GM12878 (cell line): ENCODE data around the gene PPP1CC. TPM values are rescaled to one million over a fixed set of nuclear protein-coding genes. Genes with fewer than 3 reads are reported as not detected.

Source experiments
- ASH2L ChIP-seq: fragments of 300-600, 200-600 bp; sonication (generic); IDR thresholded peaks from 2 replicates; pipeline ENCODE4 v1.6.1; 2017; ENCODE audit warnings: low read depth, mild to moderate bottlenecking, borderline replicate concordance
- BACH1 ChIP-seq: fragments of 450-650 bp; IDR thresholded peaks from 2 replicates; pipeline ENCODE4 v1.6.1; 2017; ENCODE audit warnings: mild to moderate bottlenecking, borderline replicate concordance
- ETV6 ChIP-seq, 2 experiments: fragments of 450-650 bp in 1 of 2; IDR thresholded peaks in 1 of 2; conservative IDR thresholded peaks in 1 of 2; 2 replicates each; pipeline ENCODE4 v1.6.1; 2014; ENCODE audit warnings: antibody characterized with exemption in 1 of 2, borderline replicate concordance in 1 of 2, low read depth in 1 of 2, mild to moderate bottlenecking in 1 of 2, moderate library complexity in 1 of 2
- HCFC1 ChIP-seq: fragments of 150-350 bp; IDR thresholded peaks from 2 replicates; pipeline ENCODE4 v1.6.1; 2014; ENCODE audit warnings: low read length
- LARP7 ChIP-seq: fragments of 450-650 bp; IDR thresholded peaks from 2 replicates; pipeline ENCODE4 v1.6.1; 2017; ENCODE audit warnings: mild to moderate bottlenecking
- MYC ChIP-seq: IDR thresholded peaks from 2 replicates; pipeline ENCODE4 v1.6.1; 2011; ENCODE audit warnings: mild to moderate bottlenecking, low read length, moderate library complexity, inconsistent platforms; ENCODE audit not compliant: insufficient read depth, insufficient replicate concordance, insufficient read length, severe bottlenecking
- PAX8 ChIP-seq: fragments of 450-650 bp; IDR thresholded peaks from 2 replicates; pipeline ENCODE4 v1.6.1; 2017; ENCODE audit warnings: mild to moderate bottlenecking, moderate library complexity
- POLR2AphosphoS5 ChIP-seq: IDR thresholded peaks from 2 replicates; pipeline ENCODE4 v1.6.1; 2011; ENCODE audit warnings: mild to moderate bottlenecking, low read length, inconsistent platforms
- SREBF2 ChIP-seq: IDR thresholded peaks from 2 replicates; pipeline ENCODE4 v1.6.1; 2012; ENCODE audit warnings: mild to moderate bottlenecking, low read length
- TCF7 ChIP-seq: IDR thresholded peaks from 2 replicates; pipeline ENCODE4 v1.6.1; 2014; ENCODE audit warnings: antibody characterized with exemption, borderline replicate concordance
- ZNF24 ChIP-seq: fragments of 450-650 bp; IDR thresholded peaks from 2 replicates; pipeline ENCODE4 v1.6.1; 2017; ENCODE audit warnings: antibody characterized with exemption, mild to moderate bottlenecking
- polyA plus RNA-seq, 11 experiments: library from polyadenylated mRNA; depleted of rRNA in 4 of 11; unstranded in 6 of 11; stranded (reverse) in 5 of 11; fragments of >200 nt; fragmentation: Nextera tagmentation in 4 of 11; fragmentation: Illumina TruSeq in 1 of 11; extraction: Ambion mirVana in 4 of 11; extraction: Trizol in 1 of 11; gene quantifications; 1 replicate in 1 of 11; 2 replicates in 10 of 11; pipeline versions ENCODE4 v1.2.1 to v1.2.3, GENCODE V29; 2011 to 2016; ENCODE audit warnings: inconsistent platforms in 2 of 11, missing spikeins in 2 of 11, low read depth in 1 of 11
- total RNA-seq, 4 experiments: library from RNA; depleted of rRNA in 3 of 4; stranded (reverse); fragments of >200 nt in 3 of 4; fragmentation: Illumina TruSeq in 1 of 4; extraction: Trizol in 1 of 4; gene quantifications; 2 replicates each; pipeline versions ENCODE4 v1.2.1 to v1.2.3, GENCODE V29; 2013 to 2021
- TF ChIP-seq, protein P1 (sequence below): fragments of 450-650 bp; IDR thresholded peaks from 2 replicates; pipeline ENCODE4 v1.6.1; 2017; ENCODE audit warnings: mild to moderate bottlenecking, moderate library complexity
- TF ChIP-seq, protein P2 (sequence below): fragments of 450-650 bp; IDR thresholded peaks from 2 replicates; pipeline ENCODE4 v1.6.1; 2018; ENCODE audit warnings: borderline replicate concordance, mild to moderate bottlenecking; ENCODE audit not compliant: partially characterized antibody
- TF ChIP-seq, protein P3 (sequence below): IDR thresholded peaks from 2 replicates; pipeline ENCODE4 v1.6.1; 2012; ENCODE audit warnings: mild to moderate bottlenecking, low read depth, low read length
- TF ChIP-seq, protein P4 (sequence below): fragments of 450-650 bp; IDR thresholded peaks from 2 replicates; pipeline ENCODE4 v1.6.1; 2014; ENCODE audit warnings: mild to moderate bottlenecking
- TF ChIP-seq, protein P5 (sequence below): fragments of 450-650 bp; formaldehyde crosslinking; IDR thresholded peaks from 2 replicates; pipeline ENCODE4 v1.4.0; 2022; ENCODE audit warnings: mild to moderate bottlenecking, moderate library complexity

Gene PPP1CC
- total and polyA plus RNA-seq, 10 of the 15 experiments (the other 5 are each of a cell fraction or from before 2014, with no cell fraction given): 64.4 to 279 (median 157) TPM

DNA sequence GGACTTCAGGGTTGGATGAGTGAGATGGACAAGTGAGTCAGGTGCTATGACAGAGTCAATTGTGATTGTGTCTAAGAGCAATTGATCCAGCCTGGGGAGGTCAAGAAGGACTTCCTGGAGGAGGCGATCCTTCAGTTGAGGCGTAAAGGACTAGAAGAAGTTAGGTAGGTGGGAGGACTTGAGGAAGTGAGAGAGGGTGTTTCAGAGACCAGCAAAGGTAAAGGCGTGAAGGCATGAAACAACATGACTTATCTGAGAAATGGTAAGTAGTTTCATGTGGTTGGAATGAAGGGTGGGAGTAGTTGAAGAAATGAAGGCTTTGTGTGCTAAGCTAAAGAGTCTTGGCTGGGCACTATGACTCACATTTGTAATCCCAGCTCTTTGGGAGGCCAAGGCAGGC is 48.9 kb upstream of the PPP1CC start (continued):
- TF ChIP-seq TCF7: no peak
- TF ChIP-seq PAX8: no peak
- TF ChIP-seq, protein P1, sequence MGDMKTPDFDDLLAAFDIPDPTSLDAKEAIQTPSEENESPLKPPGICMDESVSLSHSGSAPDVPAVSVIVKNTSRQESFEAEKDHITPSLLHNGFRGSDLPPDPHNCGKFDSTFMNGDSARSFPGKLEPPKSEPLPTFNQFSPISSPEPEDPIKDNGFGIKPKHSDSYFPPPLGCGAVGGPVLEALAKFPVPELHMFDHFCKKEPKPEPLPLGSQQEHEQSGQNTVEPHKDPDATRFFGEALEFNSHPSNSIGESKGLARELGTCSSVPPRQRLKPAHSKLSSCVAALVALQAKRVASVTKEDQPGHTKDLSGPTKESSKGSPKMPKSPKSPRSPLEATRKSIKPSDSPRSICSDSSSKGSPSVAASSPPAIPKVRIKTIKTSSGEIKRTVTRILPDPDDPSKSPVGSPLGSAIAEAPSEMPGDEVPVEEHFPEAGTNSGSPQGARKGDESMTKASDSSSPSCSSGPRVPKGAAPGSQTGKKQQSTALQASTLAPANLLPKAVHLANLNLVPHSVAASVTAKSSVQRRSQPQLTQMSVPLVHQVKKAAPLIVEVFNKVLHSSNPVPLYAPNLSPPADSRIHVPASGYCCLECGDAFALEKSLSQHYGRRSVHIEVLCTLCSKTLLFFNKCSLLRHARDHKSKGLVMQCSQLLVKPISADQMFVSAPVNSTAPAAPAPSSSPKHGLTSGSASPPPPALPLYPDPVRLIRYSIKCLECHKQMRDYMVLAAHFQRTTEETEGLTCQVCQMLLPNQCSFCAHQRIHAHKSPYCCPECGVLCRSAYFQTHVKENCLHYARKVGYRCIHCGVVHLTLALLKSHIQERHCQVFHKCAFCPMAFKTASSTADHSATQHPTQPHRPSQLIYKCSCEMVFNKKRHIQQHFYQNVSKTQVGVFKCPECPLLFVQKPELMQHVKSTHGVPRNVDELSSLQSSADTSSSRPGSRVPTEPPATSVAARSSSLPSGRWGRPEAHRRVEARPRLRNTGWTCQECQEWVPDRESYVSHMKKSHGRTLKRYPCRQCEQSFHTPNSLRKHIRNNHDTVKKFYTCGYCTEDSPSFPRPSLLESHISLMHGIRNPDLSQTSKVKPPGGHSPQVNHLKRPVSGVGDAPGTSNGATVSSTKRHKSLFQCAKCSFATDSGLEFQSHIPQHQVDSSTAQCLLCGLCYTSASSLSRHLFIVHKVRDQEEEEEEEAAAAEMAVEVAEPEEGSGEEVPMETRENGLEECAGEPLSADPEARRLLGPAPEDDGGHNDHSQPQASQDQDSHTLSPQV: no peak
- TF ChIP-seq MYC: no peak
- no peak for TF ChIP-seq HCFC1
- no peak for TF ChIP-seq LARP7
- no peak for TF ChIP-seq SREBF2
- no peak for TF ChIP-seq ASH2L
- TF ChIP-seq, protein P2, sequence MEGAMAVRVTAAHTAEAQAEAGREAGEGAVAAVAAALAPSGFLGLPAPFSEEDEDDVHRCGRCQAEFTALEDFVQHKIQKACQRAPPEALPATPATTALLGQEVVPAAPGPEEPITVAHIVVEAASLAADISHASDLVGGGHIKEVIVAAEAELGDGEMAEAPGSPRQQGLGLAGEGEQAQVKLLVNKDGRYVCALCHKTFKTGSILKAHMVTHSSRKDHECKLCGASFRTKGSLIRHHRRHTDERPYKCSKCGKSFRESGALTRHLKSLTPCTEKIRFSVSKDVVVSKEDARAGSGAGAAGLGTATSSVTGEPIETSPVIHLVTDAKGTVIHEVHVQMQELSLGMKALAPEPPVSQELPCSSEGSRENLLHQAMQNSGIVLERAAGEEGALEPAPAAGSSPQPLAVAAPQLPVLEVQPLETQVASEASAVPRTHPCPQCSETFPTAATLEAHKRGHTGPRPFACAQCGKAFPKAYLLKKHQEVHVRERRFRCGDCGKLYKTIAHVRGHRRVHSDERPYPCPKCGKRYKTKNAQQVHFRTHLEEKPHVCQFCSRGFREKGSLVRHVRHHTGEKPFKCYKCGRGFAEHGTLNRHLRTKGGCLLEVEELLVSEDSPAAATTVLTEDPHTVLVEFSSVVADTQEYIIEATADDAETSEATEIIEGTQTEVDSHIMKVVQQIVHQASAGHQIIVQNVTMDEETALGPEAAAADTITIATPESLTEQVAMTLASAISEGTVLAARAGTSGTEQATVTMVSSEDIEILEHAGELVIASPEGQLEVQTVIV: no peak
- TF ChIP-seq ZNF24: peak; percentile 88
- TF ChIP-seq POLR2AphosphoS5: no peak
- TF ChIP-seq, protein P3, sequence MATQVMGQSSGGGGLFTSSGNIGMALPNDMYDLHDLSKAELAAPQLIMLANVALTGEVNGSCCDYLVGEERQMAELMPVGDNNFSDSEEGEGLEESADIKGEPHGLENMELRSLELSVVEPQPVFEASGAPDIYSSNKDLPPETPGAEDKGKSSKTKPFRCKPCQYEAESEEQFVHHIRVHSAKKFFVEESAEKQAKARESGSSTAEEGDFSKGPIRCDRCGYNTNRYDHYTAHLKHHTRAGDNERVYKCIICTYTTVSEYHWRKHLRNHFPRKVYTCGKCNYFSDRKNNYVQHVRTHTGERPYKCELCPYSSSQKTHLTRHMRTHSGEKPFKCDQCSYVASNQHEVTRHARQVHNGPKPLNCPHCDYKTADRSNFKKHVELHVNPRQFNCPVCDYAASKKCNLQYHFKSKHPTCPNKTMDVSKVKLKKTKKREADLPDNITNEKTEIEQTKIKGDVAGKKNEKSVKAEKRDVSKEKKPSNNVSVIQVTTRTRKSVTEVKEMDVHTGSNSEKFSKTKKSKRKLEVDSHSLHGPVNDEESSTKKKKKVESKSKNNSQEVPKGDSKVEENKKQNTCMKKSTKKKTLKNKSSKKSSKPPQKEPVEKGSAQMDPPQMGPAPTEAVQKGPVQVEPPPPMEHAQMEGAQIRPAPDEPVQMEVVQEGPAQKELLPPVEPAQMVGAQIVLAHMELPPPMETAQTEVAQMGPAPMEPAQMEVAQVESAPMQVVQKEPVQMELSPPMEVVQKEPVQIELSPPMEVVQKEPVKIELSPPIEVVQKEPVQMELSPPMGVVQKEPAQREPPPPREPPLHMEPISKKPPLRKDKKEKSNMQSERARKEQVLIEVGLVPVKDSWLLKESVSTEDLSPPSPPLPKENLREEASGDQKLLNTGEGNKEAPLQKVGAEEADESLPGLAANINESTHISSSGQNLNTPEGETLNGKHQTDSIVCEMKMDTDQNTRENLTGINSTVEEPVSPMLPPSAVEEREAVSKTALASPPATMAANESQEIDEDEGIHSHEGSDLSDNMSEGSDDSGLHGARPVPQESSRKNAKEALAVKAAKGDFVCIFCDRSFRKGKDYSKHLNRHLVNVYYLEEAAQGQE: no peak
- TF ChIP-seq, protein P4, sequence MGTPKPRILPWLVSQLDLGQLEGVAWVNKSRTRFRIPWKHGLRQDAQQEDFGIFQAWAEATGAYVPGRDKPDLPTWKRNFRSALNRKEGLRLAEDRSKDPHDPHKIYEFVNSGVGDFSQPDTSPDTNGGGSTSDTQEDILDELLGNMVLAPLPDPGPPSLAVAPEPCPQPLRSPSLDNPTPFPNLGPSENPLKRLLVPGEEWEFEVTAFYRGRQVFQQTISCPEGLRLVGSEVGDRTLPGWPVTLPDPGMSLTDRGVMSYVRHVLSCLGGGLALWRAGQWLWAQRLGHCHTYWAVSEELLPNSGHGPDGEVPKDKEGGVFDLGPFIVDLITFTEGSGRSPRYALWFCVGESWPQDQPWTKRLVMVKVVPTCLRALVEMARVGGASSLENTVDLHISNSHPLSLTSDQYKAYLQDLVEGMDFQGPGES: no peak
- TF ChIP-seq, protein P5, sequence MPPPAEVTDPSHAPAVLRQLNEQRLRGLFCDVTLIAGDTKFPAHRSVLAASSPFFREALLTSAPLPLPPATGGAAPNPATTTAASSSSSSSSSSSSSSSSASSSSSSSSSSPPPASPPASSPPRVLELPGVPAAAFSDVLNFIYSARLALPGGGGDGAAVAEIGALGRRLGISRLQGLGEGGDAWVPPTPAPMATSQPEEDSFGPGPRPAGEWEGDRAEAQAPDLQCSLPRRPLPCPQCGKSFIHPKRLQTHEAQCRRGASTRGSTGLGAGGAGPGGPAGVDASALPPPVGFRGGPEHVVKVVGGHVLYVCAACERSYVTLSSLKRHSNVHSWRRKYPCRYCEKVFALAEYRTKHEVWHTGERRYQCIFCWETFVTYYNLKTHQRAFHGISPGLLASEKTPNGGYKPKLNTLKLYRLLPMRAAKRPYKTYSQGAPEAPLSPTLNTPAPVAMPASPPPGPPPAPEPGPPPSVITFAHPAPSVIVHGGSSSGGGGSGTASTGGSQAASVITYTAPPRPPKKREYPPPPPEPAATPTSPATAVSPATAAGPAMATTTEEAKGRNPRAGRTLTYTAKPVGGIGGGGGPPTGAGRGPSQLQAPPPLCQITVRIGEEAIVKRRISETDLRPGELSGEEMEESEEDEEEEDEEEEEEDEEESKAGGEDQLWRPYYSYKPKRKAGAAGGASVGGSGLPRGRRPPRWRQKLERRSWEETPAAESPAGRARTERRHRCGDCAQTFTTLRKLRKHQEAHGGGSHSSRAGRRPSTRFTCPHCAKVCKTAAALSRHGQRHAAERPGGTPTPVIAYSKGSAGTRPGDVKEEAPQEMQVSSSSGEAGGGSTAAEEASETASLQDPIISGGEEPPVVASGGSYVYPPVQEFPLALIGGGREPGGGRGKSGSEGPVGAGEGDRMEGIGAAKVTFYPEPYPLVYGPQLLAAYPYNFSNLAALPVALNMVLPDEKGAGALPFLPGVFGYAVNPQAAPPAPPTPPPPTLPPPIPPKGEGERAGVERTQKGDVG (CRISPR knock-in tag): no peak
- no peak for TF ChIP-seq BACH1
- TF ChIP-seq ETV6 (conservative IDR thresholded peaks at IDR 0.05 in 1 of 2, IDR thresholded peaks at IDR 0.05 in 1 of 2; ENCODE audit: borderline replicate concordance in 1 of 2, low read depth in 1 of 2): no peak
